IMR-90 (cell line): ENCODE measurements around the gene CALM1. TPM values are rescaled to one million over a fixed set of nuclear protein-coding genes. Genes with fewer than 3 reads are reported as not detected.

ENCODE experiments used
- ATAC-seq: fragments of 200-7000 bp; cut with Tn5 transposase; 2 replicates; pipeline ENCODE4 v1.9.1; 2020; ENCODE audit warnings: low read depth, mild to moderate bottlenecking, moderate library complexity
- BruUV-seq: library from RNA; stranded (reverse); fragments of 400-500 nt; replicated peaks from 2 replicates; lab custom pipeline; 2021; lab: Mats Ljungman, UMichigan
- CTCF ChIA-PET: fragments of 300-600 bp; formaldehyde crosslinking; extraction: SDS; loops from one replicate; lab custom pipeline; 2021; ENCODE audit warnings: antibody characterized with exemption; lab: Yijun Ruan, JAX
- POLR2A ChIA-PET: fragments of 300-600 bp; sonication (Branson Sonifier 250); formaldehyde crosslinking; loops from one replicate; lab custom pipeline; 2022; ENCODE audit warnings: antibody characterized with exemption; ENCODE audit not compliant: unreplicated experiment; lab: Charles Lee
- DNase-seq: peaks from one replicate; pipeline ENCODE4 v3.0.0; 2013
- H2AFZ ChIP-seq: replicated peaks from 2 replicates; pipeline ENCODE3; 2013; ENCODE audit warnings: low read length, mild to moderate bottlenecking; ENCODE audit not compliant: poor library complexity
- H2AK5ac ChIP-seq: 2 replicates; pipeline ENCODE4 v1.6.1; 2013; ENCODE audit warnings: low read depth, low read length, inconsistent platforms
- H2AK9ac ChIP-seq: replicated peaks from 2 replicates; pipeline ENCODE3; 2013; ENCODE audit warnings: mild to moderate bottlenecking, low read depth, low read length, moderate library complexity; ENCODE audit not compliant: poor library complexity
- H2BK120ac ChIP-seq: 2 replicates; pipeline ENCODE4 v1.6.1; 2013; ENCODE audit warnings: low read depth, low read length, inconsistent platforms
- H2BK15ac ChIP-seq: 3 replicates; pipeline ENCODE4 v1.6.1; 2013; ENCODE audit warnings: low read depth, low read length, inconsistent platforms
- H2BK20ac ChIP-seq: 2 replicates; pipeline ENCODE4 v1.6.1; 2013; ENCODE audit warnings: low read depth, mild to moderate bottlenecking, inconsistent platforms, low read length, moderate library complexity
- H2BK5ac ChIP-seq: 2 replicates; pipeline ENCODE4 v1.6.1; 2013; ENCODE audit warnings: mild to moderate bottlenecking, low read depth, low read length, inconsistent platforms; ENCODE audit not compliant: poor library complexity, severe bottlenecking
- H3K14ac ChIP-seq: replicated peaks from 2 replicates; pipeline ENCODE4 v1.6.1; 2013; ENCODE audit warnings: low read depth, low read length, inconsistent platforms
- H3K18ac ChIP-seq: 2 replicates; pipeline ENCODE4 v1.6.1; 2013; ENCODE audit warnings: low read depth, low read length, control low read depth
- H3K23ac ChIP-seq: 2 replicates; pipeline ENCODE4 v1.6.1; 2013; ENCODE audit warnings: low read depth, low read length, inconsistent platforms
- H3K27ac ChIP-seq: 2 replicates; pipeline ENCODE4 v1.5.1; 2013; ENCODE audit warnings: mild to moderate bottlenecking, control low read depth, low read length; ENCODE audit not compliant: insufficient read depth
- H3K27me3 ChIP-seq: 2 replicates; pipeline ENCODE4 v1.6.1; 2013; ENCODE audit warnings: low read length; ENCODE audit not compliant: control insufficient read depth, insufficient read depth
- H3K36me3 ChIP-seq: 2 replicates; pipeline ENCODE4 v1.6.1; 2013; ENCODE audit warnings: low read length, mixed read lengths; ENCODE audit not compliant: control insufficient read depth, insufficient read depth
- H3K4ac ChIP-seq: 2 replicates; pipeline ENCODE4 v1.6.1; 2013; ENCODE audit warnings: low read depth, low read length, inconsistent platforms
- H3K4me1 ChIP-seq: 2 replicates; pipeline ENCODE4 v1.6.1; 2013; ENCODE audit warnings: low read length, mixed read lengths; ENCODE audit not compliant: control insufficient read depth, insufficient read depth
- H3K4me2 ChIP-seq: 2 replicates; pipeline ENCODE4 v1.6.1; 2013; ENCODE audit warnings: low read depth, mild to moderate bottlenecking, control low read depth, low read length, moderate library complexity
- H3K4me3 ChIP-seq: 2 replicates; pipeline ENCODE4 v1.5.1; 2013; ENCODE audit warnings: low read depth, mild to moderate bottlenecking, control low read depth, low read length, moderate library complexity; ENCODE audit not compliant: insufficient read depth
- H3K56ac ChIP-seq: 2 replicates; pipeline ENCODE4 v1.6.1; 2013; ENCODE audit warnings: low read length, inconsistent platforms; ENCODE audit not compliant: insufficient read depth; ENCODE audit errors: extremely low read depth
- H3K79me1 ChIP-seq, 2 experiments: 2 replicates each; pipeline ENCODE4 v1.6.1; 2013; ENCODE audit warnings: low read length in 2 of 2, inconsistent platforms in 1 of 2, low read depth in 1 of 2
- H3K9ac ChIP-seq: 2 replicates; pipeline ENCODE4 v1.6.1; 2013; ENCODE audit warnings: low read depth, low read length, control low read depth
- H3K9me1 ChIP-seq: 2 replicates; pipeline ENCODE4 v1.6.1; 2013; ENCODE audit warnings: low read length, inconsistent platforms; ENCODE audit not compliant: insufficient read depth
- H3K9me3 ChIP-seq: 2 replicates; pipeline ENCODE4 v1.6.1; 2013; ENCODE audit warnings: low read length; ENCODE audit not compliant: control insufficient read depth, insufficient read depth
- H4K20me1 ChIP-seq: 2 replicates; pipeline ENCODE4 v1.6.1; 2013; ENCODE audit warnings: low read length, inconsistent platforms; ENCODE audit not compliant: insufficient read depth
- H4K5ac ChIP-seq: 2 replicates; pipeline ENCODE4 v1.6.1; 2013; ENCODE audit warnings: mild to moderate bottlenecking, low read depth, low read length, control low read depth
- H4K8ac ChIP-seq, 2 experiments: 2 replicates each; pipeline ENCODE4 v1.6.1; 2013; ENCODE audit warnings: low read depth in 2 of 2, low read length in 2 of 2, control low read depth in 1 of 2, inconsistent platforms in 1 of 2
- H4K91ac ChIP-seq: 2 replicates; pipeline ENCODE4 v1.6.1; 2013; ENCODE audit warnings: low read depth, low read length, inconsistent platforms; ENCODE audit not compliant: insufficient read depth
- BHLHE40 ChIP-seq: fragments of 150-350 bp; IDR thresholded peaks from 2 replicates; pipeline ENCODE4 v1.6.1; 2016; ENCODE audit warnings: mild to moderate bottlenecking, low read depth, low read length
- CEBPB ChIP-seq: IDR thresholded peaks from 2 replicates; pipeline ENCODE4 v1.6.1; 2012; ENCODE audit warnings: low read depth, low read length, improper control_type of control experiment
- CHD1 ChIP-seq: IDR thresholded peaks from 2 replicates; pipeline ENCODE4 v1.6.1; 2012; ENCODE audit warnings: low read depth, low read length, improper control_type of control experiment
- ELK1 ChIP-seq: fragments of 150-350 bp; IDR thresholded peaks from 2 replicates; pipeline ENCODE4 v1.6.1; 2016; ENCODE audit warnings: low read depth, mild to moderate bottlenecking, low read length, moderate library complexity, borderline replicate concordance
- FOS ChIP-seq: fragments of 150-350 bp; IDR thresholded peaks from 2 replicates; pipeline ENCODE4 v1.6.1; 2016; ENCODE audit warnings: low read depth, low read length
- MAFK ChIP-seq: IDR thresholded peaks from 2 replicates; pipeline ENCODE4 v1.6.1; 2012; ENCODE audit warnings: low read depth, low read length, improper control_type of control experiment
- MAZ ChIP-seq: IDR thresholded peaks from 2 replicates; pipeline ENCODE4 v1.6.1; 2012; ENCODE audit warnings: low read depth, mild to moderate bottlenecking, low read length, improper control_type of control experiment, moderate library complexity, borderline replicate concordance
- MXI1 ChIP-seq: IDR thresholded peaks from 2 replicates; pipeline ENCODE4 v1.6.1; 2012; ENCODE audit warnings: low read depth, mild to moderate bottlenecking, low read length, moderate library complexity, borderline replicate concordance
- NFE2L2 ChIP-seq: fragments of 150-350 bp; IDR thresholded peaks from 2 replicates; pipeline ENCODE4 v1.6.1; 2016; ENCODE audit warnings: low read depth, mild to moderate bottlenecking, low read length
- POLR2A ChIP-seq: IDR thresholded peaks from 2 replicates; pipeline ENCODE4 v1.6.1; 2012; ENCODE audit warnings: mild to moderate bottlenecking, low read depth, low read length
- RAD21 ChIP-seq: IDR thresholded peaks from 2 replicates; pipeline ENCODE4 v1.6.1; 2012; ENCODE audit warnings: low read length, improper control_type of control experiment
- RCOR1 ChIP-seq: IDR thresholded peaks from 2 replicates; pipeline ENCODE4 v1.6.1; 2012; ENCODE audit warnings: mild to moderate bottlenecking, low read length, improper control_type of control experiment; ENCODE audit not compliant: insufficient replicate concordance
- RFX5 ChIP-seq: IDR thresholded peaks from 2 replicates; pipeline ENCODE4 v1.8.0; 2012; ENCODE audit warnings: low read depth, mild to moderate bottlenecking, low read length, moderate library complexity
- SMC3 ChIP-seq: fragments of 150-350 bp; IDR thresholded peaks from 2 replicates; pipeline ENCODE4 v1.6.1; 2016; ENCODE audit warnings: low read depth, mild to moderate bottlenecking, antibody characterized with exemption, low read length, moderate library complexity
- WGBS, 2 experiments: methylation state at CpG; one replicate each; pipeline versions ENCODE4 v1.1.5 to v1.1.7; 2013; ENCODE audit warnings: missing lambda C conversion rate in 2 of 2; ENCODE audit not compliant: insufficient read length in 1 of 2; ENCODE audit errors: extremely low coverage in 2 of 2; 5-methylcytosine and 5-hydroxymethylcytosine counted together
- dilution Hi-C: fragments of 300-500 bp; cut with HindIII; formaldehyde crosslinking; loops from one replicate; pipeline ENCODE4 v1.14.3; 2018; ENCODE audit warnings: low sequenced_read_pairs; ENCODE audit not compliant: unreplicated experiment
- in situ Hi-C: fragments of 300-500 bp; cut with MboI; formaldehyde crosslinking; loops from 3 replicates; pipeline ENCODE4 v1.14.3; 2019; ENCODE audit warnings: low sequenced_read_pairs, inconsistent platforms, mixed read lengths
- intact Hi-C: fragments of 100-400 bp; cut with micrococcal nuclease; formaldehyde crosslinking; loops from 2 replicates; pipeline ENCODE4 v1.10.0; 2022
- polyA plus RNA-seq, 3 experiments: library from polyadenylated mRNA; depleted of rRNA; stranded (reverse); fragments of >200 nt; gene quantifications; 2 replicates each; pipeline ENCODE4 v1.2.3, GENCODE V29; 2012; ENCODE audit warnings: low replicate concordance in 1 of 3
- total RNA-seq: library from RNA; depleted of rRNA; stranded (reverse); fragments of >200 nt; gene quantifications from 2 replicates; pipeline ENCODE4 v1.2.3, GENCODE V29; 2012
- TF ChIP-seq, protein P1 (sequence below): conservative IDR thresholded peaks from 2 replicates; pipeline ENCODE4 v1.5.1; 2012; ENCODE audit warnings: mild to moderate bottlenecking, low read depth, low read length, improper control_type of control experiment
- TF ChIP-seq, protein P2 (sequence below): fragments of 150-350 bp; IDR thresholded peaks from 2 replicates; pipeline ENCODE4 v1.6.1; 2017; ENCODE audit warnings: mild to moderate bottlenecking, antibody characterized with exemption, low read length, low read depth

Gene CALM1
- total and polyA plus RNA-seq, 2 of the 4 experiments (the other 2 are of a cell fraction) = 72.9 to 188 TPM

DNA sequence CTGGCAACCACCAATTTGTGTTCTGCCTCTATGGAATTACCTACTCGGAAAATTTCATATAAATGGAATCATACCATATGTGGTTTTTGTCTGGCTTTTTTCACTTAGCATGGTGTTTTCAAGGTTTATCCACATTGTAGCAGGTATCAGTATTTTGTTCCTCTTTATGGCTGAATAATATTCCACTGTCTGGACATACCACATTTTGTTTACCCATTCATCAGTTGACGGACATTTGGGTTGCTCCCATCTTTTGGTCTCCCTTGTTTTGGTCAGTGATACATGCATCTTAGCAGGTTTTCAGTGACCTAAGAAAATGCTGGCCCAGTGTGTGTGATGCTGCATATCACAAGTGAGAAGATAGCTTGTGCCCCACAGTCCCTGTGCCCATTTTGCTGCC, 21.2 kb downstream of the CALM1 start:
- Histone ChIP-seq H2AK9ac (no peak overlapping the region), H3K23ac (no peak overlapping the region), H3K56ac (no peak overlapping the region), H4K8ac (no peak overlapping the region), H4K5ac (no peak overlapping the region), H2AK5ac (peak overlapping the region; percentile 28), H3K14ac (no peak overlapping the region), H3K9me1 (peaks cover 3% of the 10 kb centered on the region; the same call in 1 of the 2 replicates), H3K4me2 (no peak overlapping the region), H3K36me3 (no peaks in the 10 kb centered on the region), H2BK20ac (peak overlapping the region; percentile 60; the same call in 1 of the 2 replicates), H3K9ac (no peak overlapping the region), H3K18ac (no peak overlapping the region), H2AFZ (no peak overlapping the region), H2BK5ac (no peak overlapping the region), H3K27me3 (no peaks in the 10 kb centered on the region), H3K4me1 (no peaks in the 10 kb centered on the region), H4K91ac (no peak overlapping the region), H3K4ac (peak overlapping the region; percentile 21; the same call in 1 of the 2 replicates), H2BK15ac (0 out of 3 replicates have a peak overlapping the region, but pooled peaks have one; percentile 9), H3K79me1 (no peaks in the 10 kb centered on the region), H3K27ac (no peak overlapping the region), H4K20me1 (no peaks in the 10 kb centered on the region), H3K9me3 (no peaks in the 10 kb centered on the region), H3K4me3 (no peak overlapping the region), H2BK120ac (no peak overlapping the region)
- dilution Hi-C loops = no loop called here
- CTCF ChIA-PET = no interaction called here
- TF ChIP-seq NFE2L2 (no peak), ELK1 (no peak), FOS (no peak), RAD21 (no peak), RFX5 (no peak), BHLHE40 (no peak), MAZ (no peak), RCOR1 (no peak), CHD1 (no peak), SMC3 (no peak), MAFK (no peak), POLR2A (no peak), CEBPB (no peak), MXI1 (no peak)
- TF ChIP-seq, protein P1, sequence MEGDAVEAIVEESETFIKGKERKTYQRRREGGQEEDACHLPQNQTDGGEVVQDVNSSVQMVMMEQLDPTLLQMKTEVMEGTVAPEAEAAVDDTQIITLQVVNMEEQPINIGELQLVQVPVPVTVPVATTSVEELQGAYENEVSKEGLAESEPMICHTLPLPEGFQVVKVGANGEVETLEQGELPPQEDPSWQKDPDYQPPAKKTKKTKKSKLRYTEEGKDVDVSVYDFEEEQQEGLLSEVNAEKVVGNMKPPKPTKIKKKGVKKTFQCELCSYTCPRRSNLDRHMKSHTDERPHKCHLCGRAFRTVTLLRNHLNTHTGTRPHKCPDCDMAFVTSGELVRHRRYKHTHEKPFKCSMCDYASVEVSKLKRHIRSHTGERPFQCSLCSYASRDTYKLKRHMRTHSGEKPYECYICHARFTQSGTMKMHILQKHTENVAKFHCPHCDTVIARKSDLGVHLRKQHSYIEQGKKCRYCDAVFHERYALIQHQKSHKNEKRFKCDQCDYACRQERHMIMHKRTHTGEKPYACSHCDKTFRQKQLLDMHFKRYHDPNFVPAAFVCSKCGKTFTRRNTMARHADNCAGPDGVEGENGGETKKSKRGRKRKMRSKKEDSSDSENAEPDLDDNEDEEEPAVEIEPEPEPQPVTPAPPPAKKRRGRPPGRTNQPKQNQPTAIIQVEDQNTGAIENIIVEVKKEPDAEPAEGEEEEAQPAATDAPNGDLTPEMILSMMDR = no peak
- TF ChIP-seq, protein P2, sequence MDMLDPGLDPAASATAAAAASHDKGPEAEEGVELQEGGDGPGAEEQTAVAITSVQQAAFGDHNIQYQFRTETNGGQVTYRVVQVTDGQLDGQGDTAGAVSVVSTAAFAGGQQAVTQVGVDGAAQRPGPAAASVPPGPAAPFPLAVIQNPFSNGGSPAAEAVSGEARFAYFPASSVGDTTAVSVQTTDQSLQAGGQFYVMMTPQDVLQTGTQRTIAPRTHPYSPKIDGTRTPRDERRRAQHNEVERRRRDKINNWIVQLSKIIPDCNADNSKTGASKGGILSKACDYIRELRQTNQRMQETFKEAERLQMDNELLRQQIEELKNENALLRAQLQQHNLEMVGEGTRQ = no peak
- in situ Hi-C loops = no loop called here
- POLR2A ChIA-PET = no interaction called here
- no CpG with 5 or more reads among the region's 2 CpGs for WGBS, 2 experiments
- no TSS peak for BruUV-seq
- no peak for ATAC-seq
- intact Hi-C loops = no loop called here
- no peak for DNase-seq
